Measurements from ENCODE around the gene SCARF2.

DNA sequence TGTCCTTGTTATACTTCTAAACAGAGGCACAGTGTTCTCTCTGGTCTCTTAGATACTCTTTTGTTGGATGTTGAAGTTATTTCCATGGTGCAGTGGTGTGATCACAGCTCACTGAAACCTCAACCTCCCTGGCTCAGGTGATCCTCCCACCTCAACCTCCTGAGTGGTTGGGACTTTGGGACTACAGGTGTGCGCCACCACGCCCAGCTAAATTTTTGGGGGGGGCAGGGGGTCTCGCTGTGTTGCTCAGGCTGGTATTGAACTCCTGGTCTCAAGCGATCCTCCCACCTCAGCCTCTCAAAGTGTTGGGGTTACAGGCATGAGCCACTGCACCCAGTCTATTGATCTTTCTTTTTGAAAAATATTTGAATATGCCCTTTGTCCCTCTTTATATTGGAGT lies 28.7 kb downstream of the SCARF2 start:
- TF ChIP-seq, protein P1, sequence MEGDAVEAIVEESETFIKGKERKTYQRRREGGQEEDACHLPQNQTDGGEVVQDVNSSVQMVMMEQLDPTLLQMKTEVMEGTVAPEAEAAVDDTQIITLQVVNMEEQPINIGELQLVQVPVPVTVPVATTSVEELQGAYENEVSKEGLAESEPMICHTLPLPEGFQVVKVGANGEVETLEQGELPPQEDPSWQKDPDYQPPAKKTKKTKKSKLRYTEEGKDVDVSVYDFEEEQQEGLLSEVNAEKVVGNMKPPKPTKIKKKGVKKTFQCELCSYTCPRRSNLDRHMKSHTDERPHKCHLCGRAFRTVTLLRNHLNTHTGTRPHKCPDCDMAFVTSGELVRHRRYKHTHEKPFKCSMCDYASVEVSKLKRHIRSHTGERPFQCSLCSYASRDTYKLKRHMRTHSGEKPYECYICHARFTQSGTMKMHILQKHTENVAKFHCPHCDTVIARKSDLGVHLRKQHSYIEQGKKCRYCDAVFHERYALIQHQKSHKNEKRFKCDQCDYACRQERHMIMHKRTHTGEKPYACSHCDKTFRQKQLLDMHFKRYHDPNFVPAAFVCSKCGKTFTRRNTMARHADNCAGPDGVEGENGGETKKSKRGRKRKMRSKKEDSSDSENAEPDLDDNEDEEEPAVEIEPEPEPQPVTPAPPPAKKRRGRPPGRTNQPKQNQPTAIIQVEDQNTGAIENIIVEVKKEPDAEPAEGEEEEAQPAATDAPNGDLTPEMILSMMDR (IDR thresholded peaks at IDR 0.05; ENCODE audit: low read depth, low read length): no peak
- TF ChIP-seq, protein P2, sequence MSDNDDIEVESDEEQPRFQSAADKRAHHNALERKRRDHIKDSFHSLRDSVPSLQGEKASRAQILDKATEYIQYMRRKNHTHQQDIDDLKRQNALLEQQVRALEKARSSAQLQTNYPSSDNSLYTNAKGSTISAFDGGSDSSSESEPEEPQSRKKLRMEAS (IDR thresholded peaks at IDR 0.05; ENCODE audit: low read depth, low read length): no peak
